ENCODE data around the gene TGFB3. TPM values are rescaled to one million over a fixed set of nuclear protein-coding genes. Genes with fewer than 3 reads are reported as not detected.
"Not testable (repeated sequence)": the region's sequence is repeated elsewhere in the genome, so short reads cannot be mapped to it uniquely, and the experiment has no call there.

TGFB3 gene
- total RNA-seq, 1 donor from 2014 or later, result 3.9 TPM

DNA sequence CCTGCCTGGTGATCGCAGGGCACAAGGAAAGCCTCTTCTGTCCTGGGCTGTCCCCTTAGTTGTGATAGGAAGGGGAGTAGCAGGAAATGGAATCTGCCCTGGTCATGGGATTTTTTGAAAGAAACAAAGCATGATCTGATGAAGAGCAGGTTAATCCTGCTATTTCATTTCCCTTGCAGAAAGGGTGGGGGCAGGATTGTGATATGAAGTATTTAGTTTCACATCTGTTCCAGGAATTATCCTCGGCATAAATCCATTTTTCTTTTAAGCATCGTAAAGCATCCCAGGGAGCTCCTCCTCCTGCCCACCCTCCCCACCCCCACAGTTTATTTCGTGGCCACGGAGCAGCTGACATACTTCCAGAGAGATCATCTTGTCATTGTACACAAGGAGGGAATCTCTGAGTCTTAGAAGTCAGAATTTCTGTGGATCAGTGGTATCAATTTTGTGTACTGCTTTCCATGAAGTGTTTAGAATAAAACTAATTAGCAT is 53.1 kb downstream of the TGFB3 start:
- H3K4me1 Mint-ChIP-seq (ENCODE audit: low read depth), result no peaks in the 10 kb centered on the region
- H3K27me3 Mint-ChIP-seq (ENCODE audit: low read depth), result no peaks in the 10 kb centered on the region
- no peaks in the 10 kb centered on the region for H3K9me3 Mint-ChIP-seq
- intact Hi-C loops (cut with micrococcal nuclease), result no loop called here
- no peaks in the 10 kb centered on the region for H3K36me3 Mint-ChIP-seq (ENCODE audit: low read depth)
- no peak for DNase-seq (ENCODE audit: low spot score)
- H3K27ac Mint-ChIP-seq, result no peak overlapping the region
- H3K4me3 Mint-ChIP-seq (ENCODE audit: low read depth), result no peak overlapping the region

GRCh38 chr14:75927564-75928087 is 54.2 kb downstream of the TGFB3 start:
- no peak for DNase-seq (ENCODE audit: low spot score)
- no peaks in the 10 kb centered on the region for H3K9me3 Mint-ChIP-seq
- intact Hi-C loops (cut with micrococcal nuclease), result no loop called here
- H3K27ac Mint-ChIP-seq, result no peak overlapping the region
- H3K27me3 Mint-ChIP-seq (ENCODE audit: low read depth), result no peaks in the 10 kb centered on the region
- no peak overlapping the region for H3K4me3 Mint-ChIP-seq (ENCODE audit: low read depth)
- no peaks in the 10 kb centered on the region for H3K4me1 Mint-ChIP-seq (ENCODE audit: low read depth)
- H3K36me3 Mint-ChIP-seq (ENCODE audit: low read depth), result no peaks in the 10 kb centered on the region

GRCh38 chr14:75926431-75927115 is 55.2 kb downstream of the TGFB3 start:
- H3K4me3 Mint-ChIP-seq (ENCODE audit: low read depth), result no peak overlapping the region
- intact Hi-C loops (cut with micrococcal nuclease), result no loop called here
- H3K36me3 Mint-ChIP-seq (ENCODE audit: low read depth), result no peaks in the 10 kb centered on the region
- no peak for DNase-seq (ENCODE audit: low spot score)
- H3K27ac Mint-ChIP-seq, result no peak overlapping the region
- no peaks in the 10 kb centered on the region for H3K9me3 Mint-ChIP-seq
- H3K4me1 Mint-ChIP-seq (ENCODE audit: low read depth), result no peaks in the 10 kb centered on the region
- H3K27me3 Mint-ChIP-seq (ENCODE audit: low read depth), result no peaks in the 10 kb centered on the region

GRCh38 chr14:75925141-75925840 is 56.5 kb downstream of the TGFB3 start:
- DNase-seq (ENCODE audit: low spot score); H3K36me3 Mint-ChIP-seq (ENCODE audit: low read depth); intact Hi-C loops (cut with micrococcal nuclease); H3K27me3 Mint-ChIP-seq (ENCODE audit: low read depth); H3K4me3 Mint-ChIP-seq (ENCODE audit: low read depth); H3K9me3 Mint-ChIP-seq; H3K27ac Mint-ChIP-seq; H3K4me1 Mint-ChIP-seq (ENCODE audit: low read depth): not testable (repeated sequence)

GRCh38 chr14:75920421-75920820 is 61.4 kb downstream of the TGFB3 start:
- H3K4me1 Mint-ChIP-seq (ENCODE audit: low read depth); H3K36me3 Mint-ChIP-seq (ENCODE audit: low read depth); DNase-seq (ENCODE audit: low spot score); intact Hi-C loops (cut with micrococcal nuclease); H3K27me3 Mint-ChIP-seq (ENCODE audit: low read depth); H3K4me3 Mint-ChIP-seq (ENCODE audit: low read depth); H3K9me3 Mint-ChIP-seq; H3K27ac Mint-ChIP-seq: not testable (repeated sequence)

GRCh38 chr14:75917946-75918335 is 63.9 kb downstream of the TGFB3 start:
- intact Hi-C loops (cut with micrococcal nuclease), result no loop called here
- Mint-ChIP-seq H3K27me3 (ENCODE audit: low read depth) (no peaks in the 10 kb centered on the region), H3K36me3 (ENCODE audit: low read depth) (peaks cover 5% of the 10 kb centered on the region), H3K4me1 (ENCODE audit: low read depth) (no peaks in the 10 kb centered on the region), H3K27ac (no peak overlapping the region), H3K4me3 (ENCODE audit: low read depth) (no peak overlapping the region), H3K9me3 (peaks cover 5% of the 10 kb centered on the region)
- no peak for DNase-seq (ENCODE audit: low spot score)

DNA sequence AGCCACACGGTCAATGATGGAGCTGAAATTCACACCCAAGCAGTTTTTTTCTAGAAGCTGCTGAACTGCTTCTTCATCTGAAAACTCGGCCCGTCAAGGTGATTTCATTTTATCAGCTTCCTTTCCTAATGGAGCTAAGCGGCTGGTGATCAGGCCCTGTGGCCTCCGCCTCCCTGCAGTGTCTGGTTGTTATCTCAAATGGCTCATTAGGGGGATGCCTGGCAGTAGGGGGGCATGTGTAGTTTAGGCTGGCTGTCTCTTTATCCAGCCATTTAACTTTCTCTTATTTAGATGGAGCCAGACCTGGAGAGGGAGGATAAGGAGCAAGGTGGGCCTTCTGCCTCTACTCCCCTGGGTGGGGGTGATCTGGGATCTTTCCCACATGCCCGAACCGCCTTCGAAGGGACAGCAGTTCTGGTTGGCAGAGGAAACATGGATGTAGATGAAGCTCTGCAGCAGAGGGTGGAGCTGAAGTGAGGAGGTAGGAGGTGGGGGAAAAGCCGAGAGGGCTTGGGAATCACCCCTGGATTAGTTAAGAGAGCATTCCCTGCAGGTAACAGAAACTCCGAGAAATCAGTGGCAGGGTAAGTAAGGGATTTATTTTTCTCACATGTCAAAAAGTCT is 64.4 kb downstream of the TGFB3 start:
- H3K36me3 Mint-ChIP-seq (ENCODE audit: low read depth), result peaks cover 5% of the 10 kb centered on the region
- no peak overlapping the region for H3K4me3 Mint-ChIP-seq (ENCODE audit: low read depth)
- intact Hi-C loops (cut with micrococcal nuclease), result no loop called here
- no peak overlapping the region for H3K27ac Mint-ChIP-seq
- no peaks in the 10 kb centered on the region for H3K4me1 Mint-ChIP-seq (ENCODE audit: low read depth)
- H3K9me3 Mint-ChIP-seq, result peaks cover 5% of the 10 kb centered on the region
- DNase-seq (ENCODE audit: low spot score), result no peak
- no peaks in the 10 kb centered on the region for H3K27me3 Mint-ChIP-seq (ENCODE audit: low read depth)

GRCh38 chr14:75915045-75915444 is 66.8 kb downstream of the TGFB3 start:
- H3K27ac Mint-ChIP-seq, result no peak overlapping the region
- H3K27me3 Mint-ChIP-seq (ENCODE audit: low read depth), result no peaks in the 10 kb centered on the region
- H3K4me1 Mint-ChIP-seq (ENCODE audit: low read depth), result no peaks in the 10 kb centered on the region
- H3K36me3 Mint-ChIP-seq (ENCODE audit: low read depth), result no peaks in the 10 kb centered on the region
- DNase-seq (ENCODE audit: low spot score), result no peak
- intact Hi-C loops (cut with micrococcal nuclease), result no loop called here
- H3K4me3 Mint-ChIP-seq (ENCODE audit: low read depth), result no peak overlapping the region
- no peaks in the 10 kb centered on the region for H3K9me3 Mint-ChIP-seq

DNA sequence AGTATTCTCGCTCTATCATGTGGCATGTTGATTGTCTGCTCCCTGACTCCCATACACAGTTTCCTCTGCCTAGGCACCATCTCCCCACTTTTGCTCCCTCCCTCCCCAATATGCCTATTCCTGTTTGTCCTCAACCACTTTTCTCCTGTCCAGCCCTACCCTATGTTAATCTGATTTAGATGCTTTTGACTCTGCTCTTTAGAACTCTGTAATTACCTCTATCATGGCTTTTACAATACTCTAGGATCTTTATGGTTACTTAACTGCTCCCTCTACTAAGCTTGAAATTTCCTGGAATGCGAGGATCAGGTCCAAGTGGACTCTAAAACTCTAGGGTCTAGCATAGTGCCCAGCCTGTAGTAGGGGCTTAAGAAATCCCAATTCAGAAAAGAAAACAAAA is 68.6 kb downstream of the TGFB3 start:
- Mint-ChIP-seq H3K36me3 (ENCODE audit: low read depth) (no peaks in the 10 kb centered on the region), H3K4me3 (ENCODE audit: low read depth) (no peak overlapping the region), H3K27ac (no peak overlapping the region), H3K9me3 (no peaks in the 10 kb centered on the region), H3K4me1 (ENCODE audit: low read depth) (no peaks in the 10 kb centered on the region), H3K27me3 (ENCODE audit: low read depth) (no peaks in the 10 kb centered on the region)
- intact Hi-C loops (cut with micrococcal nuclease), result no loop called here
- no peak for DNase-seq (ENCODE audit: low spot score)

- no peaks in the 10 kb centered on the region for H3K36me3 Mint-ChIP-seq (ENCODE audit: low read depth)
- intact Hi-C loops (cut with micrococcal nuclease), result no loop called here
- no peaks in the 10 kb centered on the region for H3K4me1 Mint-ChIP-seq (ENCODE audit: low read depth)
- no peak overlapping the region for H3K27ac Mint-ChIP-seq
- no peaks in the 10 kb centered on the region for H3K27me3 Mint-ChIP-seq (ENCODE audit: low read depth)
- H3K4me3 Mint-ChIP-seq (ENCODE audit: low read depth), result no peak overlapping the region
- DNase-seq (ENCODE audit: low spot score), result no peak
- H3K9me3 Mint-ChIP-seq, result no peaks in the 10 kb centered on the region
Measured at GRCh38 chr14:75911883-75912282, 69.9 kb downstream of the TGFB3 start.

DNA sequence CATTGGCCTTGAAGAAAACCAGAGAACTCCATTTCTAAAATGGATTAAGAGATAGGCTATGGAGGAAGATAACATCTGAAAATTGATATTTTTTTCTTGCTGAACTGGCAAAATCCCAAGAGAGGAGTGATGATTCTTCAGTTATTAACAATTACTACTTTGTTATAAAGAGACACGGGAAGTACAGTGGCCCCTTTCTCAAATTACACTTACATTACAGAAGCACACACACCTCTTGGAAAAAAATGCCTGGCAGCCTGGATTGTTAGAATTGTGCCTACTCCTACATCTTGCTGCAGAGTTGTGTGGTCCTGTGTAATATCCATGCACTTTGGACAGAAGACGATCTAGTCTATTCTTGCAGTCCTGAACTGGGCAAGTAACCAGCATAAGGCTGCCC is 71.7 kb downstream of the TGFB3 start:
- DNase-seq (ENCODE audit: low spot score), result no peak
- Mint-ChIP-seq H3K9me3 (no peaks in the 10 kb centered on the region), H3K36me3 (ENCODE audit: low read depth) (no peaks in the 10 kb centered on the region), H3K27ac (no peak overlapping the region), H3K4me3 (ENCODE audit: low read depth) (no peak overlapping the region), H3K4me1 (ENCODE audit: low read depth) (no peaks in the 10 kb centered on the region), H3K27me3 (ENCODE audit: low read depth) (no peaks in the 10 kb centered on the region)
- intact Hi-C loops (cut with micrococcal nuclease), result no loop called here

- no peaks in the 10 kb centered on the region for H3K27me3 Mint-ChIP-seq (ENCODE audit: low read depth)
- no peak overlapping the region for H3K4me3 Mint-ChIP-seq (ENCODE audit: low read depth)
- H3K27ac Mint-ChIP-seq, result no peak overlapping the region
- no peak for DNase-seq (ENCODE audit: low spot score)
- no peaks in the 10 kb centered on the region for H3K36me3 Mint-ChIP-seq (ENCODE audit: low read depth)
- intact Hi-C loops (cut with micrococcal nuclease), result no loop called here
- no peaks in the 10 kb centered on the region for H3K4me1 Mint-ChIP-seq (ENCODE audit: low read depth)
- H3K9me3 Mint-ChIP-seq, result no peaks in the 10 kb centered on the region
Measured at GRCh38 chr14:75909630-75910029, 72.2 kb downstream of the TGFB3 start.
